Left ventricle myocardium superior (tissue), 1 donor: ENCODE measurements around the gene GALT. TPM values are rescaled to one million over a fixed set of nuclear protein-coding genes. Genes with fewer than 3 reads are reported as not detected.
"Not testable (repeated sequence)": the region's sequence is repeated elsewhere in the genome, so short reads cannot be mapped to it uniquely, and the experiment has no call there.

Experiments
- ATAC-seq: fragments of 200-7000 bp; cut with Tn5 transposase; one replicate; pipeline ENCODE4 v1.9.1; 2020; ENCODE audit warnings: mild to moderate bottlenecking, moderate library complexity
- DNase-seq: peaks from one replicate; pipeline ENCODE4 v3.0.0-alpha.2; 2020
- intact Hi-C: fragments of 100-400 bp; cut with micrococcal nuclease; formaldehyde crosslinking; loops from one replicate; pipeline ENCODE4 v1.11.0; 2022
- total RNA-seq: library from RNA; stranded (reverse); fragmentation: NEBNext Ultra II Directional; extraction: Animal tissue kit (Norgen Biotek cat#: 25700); gene quantifications from one replicate; pipeline ENCODE4 v1.2.1, GENCODE V29; 2021
- donor health status: DM: no; HTN: yes; CAD: no; lungs with severe emphysema.

The GALT gene
- total RNA-seq, 1 donor from 2014 or later, result 61.2 TPM

GRCh38 chr9:34624475-34625185 is 21.8 kb upstream of the GALT start:
- ATAC-seq (no peak), DNase-seq (no peak)
- intact Hi-C loops, result no loop called here

GRCh38 chr9:34625186-34625486 is 21.3 kb upstream of the GALT start:
- no peak for DNase-seq

GRCh38 chr9:34627716-34628655 is 18.5 kb upstream of the GALT start:
- no peak for ATAC-seq
- intact Hi-C loops, result no loop called here
- no peak for DNase-seq

More at GRCh38 chr9:34625186-34625486, 21.3 kb upstream of the GALT start:
- intact Hi-C loops, result no loop called here
- no peak for ATAC-seq

- peak; percentile 82 for ATAC-seq
- peak; percentile 53 for DNase-seq
- intact Hi-C loops, result no loop called here
Observed at GRCh38 chr9:34628656-34629490, 17.6 kb upstream of the GALT start, which contains the start of gene ARID3C. ARID3C (minus strand) TSS chr9:34629066; CDS start chr9:34628014, 1,052 bp downstream.

GRCh38 chr9:34629491-34629808 is 17.0 kb upstream of the GALT start:
- ATAC-seq (no peak), DNase-seq (no peak)
- intact Hi-C loops, result no loop called here

GRCh38 chr9:34630402-34631154 is 15.9 kb upstream of the GALT start:
- DNase-seq, result no peak
- intact Hi-C loops, result no loop called here
- no peak for ATAC-seq

- intact Hi-C loops, result no loop called here
- ATAC-seq (no peak), DNase-seq (no peak)
Observed at GRCh38 chr9:34633166-34633565, 13.3 kb upstream of the GALT start.

- ATAC-seq (peak; percentile 13), DNase-seq (peak; percentile 67)
- intact Hi-C loops, result no loop called here
Observed at GRCh38 chr9:34633851-34634550, 12.5 kb upstream of the GALT start.

GRCh38 chr9:34634551-34635248 is 11.8 kb upstream of the GALT start:
- DNase-seq (no peak), ATAC-seq (no peak)
- intact Hi-C loops, result no loop called here

GRCh38 chr9:34635556-34635955 is 10.9 kb upstream of the GALT start:
- intact Hi-C loops, result no loop called here
- DNase-seq (no peak), ATAC-seq (no peak)

GRCh38 chr9:34636791-34637355 is 9.6 kb upstream of the GALT start:
- intact Hi-C loops, result no loop called here
- ATAC-seq (no peak), DNase-seq (peak; percentile 67)

- ATAC-seq, result peak; percentile 97
- intact Hi-C loops, result no loop called here
- peak; percentile 97 for DNase-seq
Observed at GRCh38 chr9:34637356-34638137, 8.9 kb upstream of the GALT start, which contains the start of gene SIGMAR1. SIGMAR1 (minus strand) TSS chr9:34637787; CDS start chr9:34637697, 90 bp downstream.

- intact Hi-C loops, result no loop called here
- ATAC-seq, result no peak
- no peak for DNase-seq
Observed at GRCh38 chr9:34638138-34638445, 8.4 kb upstream of the GALT start.

GRCh38 chr9:34639322-34639721 is 7.2 kb upstream of the GALT start:
- DNase-seq, intact Hi-C loops, ATAC-seq: not testable (repeated sequence)

- intact Hi-C loops, result no loop called here
- ATAC-seq (no peak), DNase-seq (no peak)
Observed at GRCh38 chr9:34642679-34643078, 3.8 kb upstream of the GALT start.

GRCh38 chr9:34644766-34645314 is 1.6 kb upstream of the GALT start:
- ATAC-seq, result no peak
- intact Hi-C loops, result no loop called here
- no peak for DNase-seq

GRCh38 chr9:34647084-34647403 is 569 bp downstream of the GALT start:
- intact Hi-C loops, result no loop called here
- ATAC-seq, result no peak
- no peak for DNase-seq
